K562 (cell line): ENCODE data around the gene SLC2A4RG. TPM values are rescaled to one million over a fixed set of nuclear protein-coding genes. Genes with fewer than 3 reads are reported as not detected.
A peak's percentile ranks its signal among the peaks of the same experiment; 100 is the strongest.

Experiments used
- ATF1 ChIP-seq, 2 experiments: fragments of 450-650 bp in 1 of 2; IDR thresholded peaks; 2 replicates each; pipeline ENCODE4 v1.6.1; 2016; ENCODE audit warnings: missing compliant biosample characterization in 1 of 2, missing genetic modification characterization in 1 of 2
- ATF7 ChIP-seq: fragments of 450-650 bp; IDR thresholded peaks from 2 replicates; pipeline ENCODE4 v1.7.1; 2014; ENCODE audit warnings: mild to moderate bottlenecking, moderate library complexity
- CBX1 ChIP-seq: sonication (generic); IDR thresholded peaks from 2 replicates; pipeline ENCODE4 v1.6.1; 2016; ENCODE audit warnings: antibody characterized with exemption, low read depth, mild to moderate bottlenecking
- HDAC3 ChIP-seq: fragments of 450-650 bp; IDR thresholded peaks from 2 replicates; pipeline ENCODE4 v1.6.1; 2018; ENCODE audit warnings: borderline replicate concordance, mild to moderate bottlenecking, moderate library complexity; ENCODE audit not compliant: partially characterized antibody
- HMGN3 ChIP-seq: IDR thresholded peaks from 2 replicates; pipeline ENCODE4 v1.6.1; 2011; ENCODE audit warnings: borderline replicate concordance, low read depth, mild to moderate bottlenecking, mixed read lengths, low read length; ENCODE audit not compliant: insufficient read length; ENCODE audit errors: extremely low read depth
- HNRNPK ChIP-seq: fragments of 200-400 bp; formaldehyde crosslinking; IDR thresholded peaks from one replicate; pipeline ENCODE4 v1.6.1; 2018; ENCODE audit warnings: mild to moderate bottlenecking, low read depth, low read length; ENCODE audit not compliant: poor library complexity, severe bottlenecking
- IFI16 ChIP-seq: fragments of 250-450 bp; sonication (Bioruptor Pico); IDR thresholded peaks from 2 replicates; pipeline ENCODE4 v2.1.2; 2022; ENCODE audit warnings: mild to moderate bottlenecking, inconsistent platforms
- KDM1A ChIP-seq, 2 experiments: fragments of 450-650 bp; IDR thresholded peaks; 2 replicates each; pipeline ENCODE4 v1.6.1; 2016; ENCODE audit warnings: mild to moderate bottlenecking in 2 of 2
- KLF16 ChIP-seq: IDR thresholded peaks from 2 replicates; pipeline ENCODE4 v1.6.1; 2016; ENCODE audit warnings: antibody characterized with exemption
- NCOR1 ChIP-seq: fragments of 450-650 bp; IDR thresholded peaks from 2 replicates; pipeline ENCODE4 v1.6.1; 2016; ENCODE audit warnings: mild to moderate bottlenecking, moderate library complexity
- PHTF2 ChIP-seq: fragments of 250-450 bp; sonication (Bioruptor Pico); IDR thresholded peaks from 2 replicates; pipeline ENCODE4 v1.5.0; 2021; ENCODE audit warnings: mild to moderate bottlenecking
- RB1 ChIP-seq: fragments of 450-650 bp; IDR thresholded peaks from 2 replicates; pipeline ENCODE4 v1.6.1; 2017; ENCODE audit warnings: low read depth, mild to moderate bottlenecking
- SAFB2 ChIP-seq: fragments of 200-400 bp; formaldehyde crosslinking; IDR thresholded peaks from 2 replicates; pipeline ENCODE4 v1.6.1; 2018; ENCODE audit warnings: borderline replicate concordance, low read length, low read depth, moderate library complexity; ENCODE audit not compliant: severe bottlenecking
- SMAD1 ChIP-seq: fragments of 150-350 bp; IDR thresholded peaks from 2 replicates; pipeline ENCODE4 v1.6.1; 2014; ENCODE audit warnings: low read length, low read depth; ENCODE audit not compliant: partially characterized antibody
- ZC3H11A ChIP-seq: IDR thresholded peaks from 2 replicates; pipeline ENCODE4 v1.6.1; 2012; ENCODE audit warnings: low read depth, low read length, improper control_type of control experiment
- ZNF778 ChIP-seq: fragments of 450-650 bp; formaldehyde crosslinking; IDR thresholded peaks from 2 replicates; pipeline ENCODE4 v1.4.0; 2020; ENCODE audit warnings: mild to moderate bottlenecking, moderate library complexity
- ZNF780A ChIP-seq: fragments of 250-450 bp; sonication (Bioruptor Pico); IDR thresholded peaks from 2 replicates; pipeline ENCODE4 v1.5.0; 2021; ENCODE audit warnings: mild to moderate bottlenecking
- polyA plus RNA-seq, 8 experiments: library from polyadenylated mRNA; depleted of rRNA in 4 of 8; stranded (reverse) in 5 of 8; unstranded in 3 of 8; fragments of >200 nt; fragmentation: Nextera tagmentation in 2 of 8; fragmentation: Illumina TruSeq in 1 of 8; extraction: Ambion mirVana in 2 of 8; extraction: Trizol in 1 of 8; gene quantifications; 2 replicates each; pipeline versions ENCODE4 v1.2.1 to v1.2.3, GENCODE V29; 2011 to 2014; ENCODE audit warnings: inconsistent platforms in 1 of 8, missing spikeins in 1 of 8
- total RNA-seq, 7 experiments: library from RNA; depleted of rRNA in 6 of 7; stranded (reverse); fragments of >200 nt in 6 of 7; fragmentation: Illumina TruSeq in 2 of 7; extraction: Trizol in 2 of 7; gene quantifications; 2 replicates each; pipeline versions ENCODE4 v1.2.1 to v1.2.3, GENCODE V29; 2011 to 2021; ENCODE audit warnings: low replicate concordance in 1 of 7
- TF ChIP-seq, protein P1 (sequence below): sonication (generic); formaldehyde crosslinking; IDR thresholded peaks from 2 replicates; pipeline ENCODE4 v1.8.0; 2022; ENCODE audit warnings: mild to moderate bottlenecking, missing genetic modification reagents
- TF ChIP-seq, protein P2 (sequence below), 2 experiments: IDR thresholded peaks; 2 replicates each; pipeline ENCODE4 v1.6.1; 2012; ENCODE audit warnings: improper control_type of control experiment in 2 of 2, low read depth in 2 of 2, low read length in 2 of 2, borderline replicate concordance in 1 of 2
- TF ChIP-seq, protein P3 (sequence below): fragments of 450-650 bp; formaldehyde crosslinking; IDR thresholded peaks from 2 replicates; pipeline ENCODE4 v1.4.0; 2020; ENCODE audit warnings: mild to moderate bottlenecking

SLC2A4RG gene
- total and polyA plus RNA-seq, 9 of the 15 experiments (the other 6 are each of a cell fraction or from before 2014, with no cell fraction given): 0.34 to 97.3 (median 26.5) TPM

GRCh38 chr20:63707558-63708300 is 31.8 kb upstream of the SLC2A4RG start, which contains the start of the genes ARFRP1 and ZGPAT (continued):
- TF ChIP-seq, protein P1, sequence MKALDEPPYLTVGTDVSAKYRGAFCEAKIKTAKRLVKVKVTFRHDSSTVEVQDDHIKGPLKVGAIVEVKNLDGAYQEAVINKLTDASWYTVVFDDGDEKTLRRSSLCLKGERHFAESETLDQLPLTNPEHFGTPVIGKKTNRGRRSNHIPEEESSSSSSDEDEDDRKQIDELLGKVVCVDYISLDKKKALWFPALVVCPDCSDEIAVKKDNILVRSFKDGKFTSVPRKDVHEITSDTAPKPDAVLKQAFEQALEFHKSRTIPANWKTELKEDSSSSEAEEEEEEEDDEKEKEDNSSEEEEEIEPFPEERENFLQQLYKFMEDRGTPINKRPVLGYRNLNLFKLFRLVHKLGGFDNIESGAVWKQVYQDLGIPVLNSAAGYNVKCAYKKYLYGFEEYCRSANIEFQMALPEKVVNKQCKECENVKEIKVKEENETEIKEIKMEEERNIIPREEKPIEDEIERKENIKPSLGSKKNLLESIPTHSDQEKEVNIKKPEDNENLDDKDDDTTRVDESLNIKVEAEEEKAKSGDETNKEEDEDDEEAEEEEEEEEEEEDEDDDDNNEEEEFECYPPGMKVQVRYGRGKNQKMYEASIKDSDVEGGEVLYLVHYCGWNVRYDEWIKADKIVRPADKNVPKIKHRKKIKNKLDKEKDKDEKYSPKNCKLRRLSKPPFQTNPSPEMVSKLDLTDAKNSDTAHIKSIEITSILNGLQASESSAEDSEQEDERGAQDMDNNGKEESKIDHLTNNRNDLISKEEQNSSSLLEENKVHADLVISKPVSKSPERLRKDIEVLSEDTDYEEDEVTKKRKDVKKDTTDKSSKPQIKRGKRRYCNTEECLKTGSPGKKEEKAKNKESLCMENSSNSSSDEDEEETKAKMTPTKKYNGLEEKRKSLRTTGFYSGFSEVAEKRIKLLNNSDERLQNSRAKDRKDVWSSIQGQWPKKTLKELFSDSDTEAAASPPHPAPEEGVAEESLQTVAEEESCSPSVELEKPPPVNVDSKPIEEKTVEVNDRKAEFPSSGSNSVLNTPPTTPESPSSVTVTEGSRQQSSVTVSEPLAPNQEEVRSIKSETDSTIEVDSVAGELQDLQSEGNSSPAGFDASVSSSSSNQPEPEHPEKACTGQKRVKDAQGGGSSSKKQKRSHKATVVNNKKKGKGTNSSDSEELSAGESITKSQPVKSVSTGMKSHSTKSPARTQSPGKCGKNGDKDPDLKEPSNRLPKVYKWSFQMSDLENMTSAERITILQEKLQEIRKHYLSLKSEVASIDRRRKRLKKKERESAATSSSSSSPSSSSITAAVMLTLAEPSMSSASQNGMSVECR (CRISPR knock-in tag): peak; percentile 91; the same call in 1 of the 2 replicates
- no peak for TF ChIP-seq ZNF780A (CRISPR knock-in tag)
- TF ChIP-seq SMAD1: no peak
- no peak for TF ChIP-seq IFI16 (CRISPR knock-in tag)
- TF ChIP-seq CBX1: peak; percentile 74; the same call in 1 of the 2 replicates
- no peak for TF ChIP-seq KDM1A (IDR thresholded peaks at IDR 0.05)
- TF ChIP-seq KLF16: no peak
- TF ChIP-seq RB1: peak; percentile 92
- TF ChIP-seq ZNF778 (CRISPR knock-in tag): no peak
- TF ChIP-seq ZC3H11A: no peak
- TF ChIP-seq, protein P2, sequence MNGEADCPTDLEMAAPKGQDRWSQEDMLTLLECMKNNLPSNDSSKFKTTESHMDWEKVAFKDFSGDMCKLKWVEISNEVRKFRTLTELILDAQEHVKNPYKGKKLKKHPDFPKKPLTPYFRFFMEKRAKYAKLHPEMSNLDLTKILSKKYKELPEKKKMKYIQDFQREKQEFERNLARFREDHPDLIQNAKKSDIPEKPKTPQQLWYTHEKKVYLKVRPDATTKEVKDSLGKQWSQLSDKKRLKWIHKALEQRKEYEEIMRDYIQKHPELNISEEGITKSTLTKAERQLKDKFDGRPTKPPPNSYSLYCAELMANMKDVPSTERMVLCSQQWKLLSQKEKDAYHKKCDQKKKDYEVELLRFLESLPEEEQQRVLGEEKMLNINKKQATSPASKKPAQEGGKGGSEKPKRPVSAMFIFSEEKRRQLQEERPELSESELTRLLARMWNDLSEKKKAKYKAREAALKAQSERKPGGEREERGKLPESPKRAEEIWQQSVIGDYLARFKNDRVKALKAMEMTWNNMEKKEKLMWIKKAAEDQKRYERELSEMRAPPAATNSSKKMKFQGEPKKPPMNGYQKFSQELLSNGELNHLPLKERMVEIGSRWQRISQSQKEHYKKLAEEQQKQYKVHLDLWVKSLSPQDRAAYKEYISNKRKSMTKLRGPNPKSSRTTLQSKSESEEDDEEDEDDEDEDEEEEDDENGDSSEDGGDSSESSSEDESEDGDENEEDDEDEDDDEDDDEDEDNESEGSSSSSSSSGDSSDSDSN (IDR thresholded peaks at IDR 0.05; ENCODE audit: borderline replicate concordance in 1 of 2, low read depth in 2 of 2, low read length in 2 of 2): no peak
- TF ChIP-seq HMGN3: peak; percentile 83
- TF ChIP-seq ATF1 (CRISPR knock-in tag; IDR thresholded peaks at IDR 0.05): no peak
- peak; percentile 68 for TF ChIP-seq ATF1 (tag; IDR thresholded peaks at IDR 0.05)
- no peak for TF ChIP-seq SAFB2
- no peak for TF ChIP-seq PHTF2
- TF ChIP-seq NCOR1: peak; percentile 62
- TF ChIP-seq, protein P3, sequence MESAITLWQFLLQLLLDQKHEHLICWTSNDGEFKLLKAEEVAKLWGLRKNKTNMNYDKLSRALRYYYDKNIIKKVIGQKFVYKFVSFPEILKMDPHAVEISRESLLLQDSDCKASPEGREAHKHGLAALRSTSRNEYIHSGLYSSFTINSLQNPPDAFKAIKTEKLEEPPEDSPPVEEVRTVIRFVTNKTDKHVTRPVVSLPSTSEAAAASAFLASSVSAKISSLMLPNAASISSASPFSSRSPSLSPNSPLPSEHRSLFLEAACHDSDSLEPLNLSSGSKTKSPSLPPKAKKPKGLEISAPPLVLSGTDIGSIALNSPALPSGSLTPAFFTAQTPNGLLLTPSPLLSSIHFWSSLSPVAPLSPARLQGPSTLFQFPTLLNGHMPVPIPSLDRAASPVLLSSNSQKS (CRISPR knock-in tag): no peak
- TF ChIP-seq HNRNPK: no peak
- peak; percentile 80 for TF ChIP-seq ATF7
- no peak for TF ChIP-seq HDAC3
